ENCODE results near the gene TRPM6. TPM values are rescaled to one million over a fixed set of nuclear protein-coding genes. Genes with fewer than 3 reads are reported as not detected.
A peak's percentile ranks its signal among the peaks of the same experiment; 100 is the strongest.
"Not testable (repeated sequence)": the region's sequence is repeated elsewhere in the genome, so short reads cannot be mapped to it uniquely, and the experiment has no call there.

Gene TRPM6
- polyA plus RNA-seq, 5 donors: 0.31 to 0.89 (median 0.84) TPM

GRCh38 chr9:74858751-74859414, 28.8 kb downstream of the TRPM6 start:
- DNase-seq: no peak

DNA sequence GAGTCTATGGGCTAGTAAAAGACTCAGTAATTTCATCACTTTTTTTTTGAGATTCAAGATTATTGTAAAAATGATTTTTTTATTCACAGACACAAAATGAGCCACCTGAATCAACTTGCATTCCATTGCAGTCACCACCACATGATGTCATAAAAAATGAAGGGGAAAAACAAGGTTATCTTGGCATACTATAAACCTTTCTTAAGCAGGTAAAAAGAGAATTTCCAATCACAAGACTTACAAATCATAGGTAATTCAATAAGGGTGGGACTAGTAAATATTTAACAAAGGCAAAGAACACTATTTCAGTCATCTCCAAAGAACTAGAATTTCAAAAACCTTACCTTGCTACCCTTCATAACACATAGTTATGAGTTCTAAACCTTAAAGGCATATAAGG, 30.7 kb downstream of the TRPM6 start:
- no peak for DNase-seq

- no peak for DNase-seq
These were observed 32.6 kb downstream of the TRPM6 start for GRCh38 chr9:74855072-74855471.

DNA sequence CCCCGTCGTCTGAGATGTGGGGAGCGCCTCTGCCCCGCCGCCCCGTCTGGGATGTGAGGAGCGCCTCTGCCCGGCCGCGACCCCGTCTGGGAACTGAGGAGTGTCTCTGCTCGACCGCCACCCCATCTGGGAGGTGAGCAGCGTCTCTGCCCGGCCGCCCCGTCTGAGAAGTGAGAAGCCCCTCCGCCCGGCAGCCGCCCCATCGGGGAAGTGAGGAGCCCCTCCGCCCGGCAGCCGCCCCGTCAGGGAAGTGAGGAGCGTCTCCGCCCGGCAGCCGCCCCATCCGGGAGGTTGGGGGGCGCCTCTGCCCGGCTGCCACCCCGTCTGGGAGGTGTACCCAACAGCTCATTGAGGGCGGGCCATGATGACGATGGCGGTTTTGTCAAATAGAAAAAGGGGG, 34.7 kb downstream of the TRPM6 start:
- DNase-seq: not testable (repeated sequence)

DNA sequence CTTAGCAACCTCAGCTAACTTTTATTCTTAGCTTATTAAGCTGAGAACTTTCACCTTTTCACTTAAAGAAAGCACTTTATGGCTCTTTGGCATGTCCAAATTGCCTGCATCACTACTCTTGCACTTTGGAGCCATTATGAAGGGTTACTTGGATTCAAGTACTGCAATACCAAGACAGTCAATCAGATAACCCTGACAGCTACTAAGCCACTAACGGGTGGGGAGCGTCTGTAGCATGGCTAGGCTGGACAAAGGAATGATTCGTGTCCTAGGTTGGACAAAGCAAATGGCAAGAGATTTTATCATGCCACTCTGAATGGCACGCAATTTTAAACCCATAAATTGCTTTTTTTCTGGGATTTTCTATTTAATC, 39.6 kb downstream of the TRPM6 start:
- DNase-seq: no peak

DNA sequence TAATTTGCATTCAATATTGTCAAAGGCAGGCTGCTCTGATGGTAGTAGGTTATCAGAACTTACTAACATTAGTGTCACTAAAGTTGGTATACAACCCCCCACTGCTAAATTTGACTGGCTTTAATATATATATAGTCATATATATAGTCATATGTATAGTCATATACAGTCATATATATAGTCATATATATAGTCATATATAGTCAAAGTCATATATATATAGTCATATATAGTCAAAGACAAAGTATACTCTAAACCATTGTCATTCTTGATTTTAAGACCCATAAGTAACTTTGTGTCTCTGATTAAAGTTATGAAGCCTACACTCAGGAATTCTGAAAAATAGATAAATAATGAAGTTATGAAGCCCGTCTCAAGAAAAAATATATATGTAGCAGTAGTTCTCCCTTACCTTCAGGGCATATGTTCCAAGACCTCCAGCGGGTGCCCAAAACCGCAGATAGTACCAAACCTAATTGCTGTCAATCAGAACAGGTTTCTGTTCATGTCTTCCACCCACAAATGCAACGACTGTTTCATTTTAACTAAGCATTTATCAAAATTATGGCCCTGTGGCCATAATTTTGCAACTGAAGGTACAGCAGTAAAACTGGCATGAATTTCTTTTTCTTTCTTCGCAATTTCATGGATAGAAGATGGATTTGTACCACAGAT, 40.1 kb downstream of the TRPM6 start:
- DNase-seq: no peak

DNA sequence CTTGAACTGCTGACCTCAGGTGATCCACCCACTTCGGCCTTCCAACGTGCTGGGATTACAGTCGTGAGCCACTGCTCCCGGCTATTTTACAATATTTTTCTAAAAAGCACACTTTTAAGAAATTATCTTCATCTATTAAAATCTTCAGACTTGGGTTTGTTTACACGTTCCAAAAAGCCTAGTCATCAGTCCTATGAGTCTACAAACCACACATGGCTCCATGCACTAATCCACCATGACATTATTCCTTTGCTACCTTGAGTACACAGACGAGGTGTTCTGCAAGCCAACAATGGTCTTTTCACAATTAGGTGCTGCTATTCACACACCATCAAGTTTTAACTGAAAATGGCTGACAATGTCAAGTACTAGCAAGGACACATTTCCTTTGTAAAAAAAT, 41.0 kb downstream of the TRPM6 start:
- no peak for DNase-seq

DNA sequence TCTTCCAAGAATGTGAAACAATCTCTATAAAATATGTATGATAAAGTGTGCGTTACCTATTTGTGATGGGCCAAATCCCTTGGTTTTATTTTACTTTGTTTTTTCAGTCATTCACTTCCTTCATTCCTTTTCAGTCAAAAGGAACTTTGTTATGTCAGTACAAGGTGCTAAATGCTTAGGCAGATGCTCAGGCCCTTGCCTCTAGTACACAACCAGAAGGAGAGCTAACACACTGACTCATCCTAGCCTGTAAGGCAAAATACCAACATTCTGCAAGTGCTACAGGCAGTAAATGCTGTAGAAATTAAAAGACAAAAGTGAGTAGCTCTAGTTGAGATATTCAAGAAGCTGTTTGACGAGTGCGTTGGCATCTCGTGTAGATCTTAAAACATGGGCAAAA, 49.4 kb downstream of the TRPM6 start:
- DNase-seq: no peak

DNA sequence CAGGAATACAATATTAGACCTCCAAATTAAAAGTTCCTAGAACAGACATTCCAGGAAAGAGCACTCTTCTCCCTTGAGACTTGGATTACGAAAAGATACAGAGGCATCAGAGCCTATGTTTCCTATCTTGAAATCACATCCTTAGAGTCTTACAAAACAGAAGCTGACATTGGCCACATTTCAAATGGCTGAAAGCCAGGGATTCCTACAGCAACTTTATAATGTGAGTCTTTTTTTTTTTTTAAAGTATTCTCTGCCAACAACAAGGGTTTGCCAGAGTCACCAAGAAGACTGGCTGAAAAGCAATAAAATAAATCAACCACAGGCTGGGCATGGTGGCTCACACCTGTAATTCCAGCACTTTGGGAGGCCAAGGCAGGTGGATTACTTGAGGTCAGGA, 63.1 kb downstream of the TRPM6 start:
- DNase-seq: peak; percentile 78

GRCh38 chr9:74821636-74822035, 66.1 kb downstream of the TRPM6 start:
- DNase-seq: no peak

GRCh38 chr9:74817816-74818215, 69.9 kb downstream of the TRPM6 start:
- no peak for DNase-seq

DNA sequence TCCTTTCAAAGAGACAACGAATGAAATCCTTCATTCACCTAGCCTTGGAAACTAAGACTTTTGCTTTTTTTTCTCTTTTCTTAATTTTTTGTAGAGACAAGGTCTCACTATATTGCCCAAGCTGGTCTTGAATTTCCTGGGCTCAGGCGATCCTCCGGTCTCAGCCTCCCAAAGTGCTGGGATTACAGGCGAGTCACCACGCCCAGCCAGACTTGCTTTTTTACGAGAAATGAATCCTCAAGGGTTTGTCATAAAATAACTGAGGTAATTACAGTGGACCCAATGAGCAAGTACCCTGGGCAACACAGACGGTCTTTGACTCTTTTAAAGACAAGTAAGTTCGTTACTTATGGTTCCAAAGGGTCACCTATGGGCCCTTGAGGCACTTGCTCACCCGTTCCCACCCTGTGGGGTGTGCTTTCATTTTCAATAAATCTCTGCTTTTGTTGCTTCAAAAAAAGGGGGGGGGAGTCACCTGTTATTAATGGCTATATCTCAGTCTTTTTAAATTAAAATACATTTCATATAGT, 70.4 kb downstream of the TRPM6 start:
- DNase-seq: no peak

- no peak for DNase-seq
These were observed 77.5 kb downstream of the TRPM6 start for GRCh38 chr9:74810200-74810599.

- no peak for DNase-seq
These were observed 83.7 kb downstream of the TRPM6 start for GRCh38 chr9:74804018-74804385.

- DNase-seq: no peak
These were observed 84.2 kb downstream of the TRPM6 start for GRCh38 chr9:74803376-74804017.

- DNase-seq: no peak
These were observed 87.5 kb downstream of the TRPM6 start for GRCh38 chr9:74800226-74800625.

- no peak for DNase-seq
These were observed 91.9 kb downstream of the TRPM6 start for GRCh38 chr9:74795803-74796202.

DNA sequence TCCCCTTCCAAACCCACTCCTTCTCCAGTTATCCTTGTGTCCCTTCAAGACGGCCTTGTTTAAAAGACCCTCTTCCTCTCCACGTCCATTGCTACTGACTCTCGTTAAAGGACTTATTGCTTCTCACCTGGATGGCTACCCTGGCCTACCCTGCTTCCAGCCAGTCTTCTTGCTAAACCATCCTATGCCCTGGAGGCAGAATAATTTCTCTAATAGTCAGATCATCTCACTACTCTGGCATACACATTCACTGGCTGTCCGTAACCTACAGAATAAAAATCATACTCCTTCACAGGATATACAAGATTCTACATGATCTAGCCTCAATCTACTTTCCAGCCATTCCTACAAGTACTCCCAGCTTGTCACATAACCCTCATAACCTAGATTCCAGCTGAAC, 92.6 kb downstream of the TRPM6 start:
- no peak for DNase-seq

DNA sequence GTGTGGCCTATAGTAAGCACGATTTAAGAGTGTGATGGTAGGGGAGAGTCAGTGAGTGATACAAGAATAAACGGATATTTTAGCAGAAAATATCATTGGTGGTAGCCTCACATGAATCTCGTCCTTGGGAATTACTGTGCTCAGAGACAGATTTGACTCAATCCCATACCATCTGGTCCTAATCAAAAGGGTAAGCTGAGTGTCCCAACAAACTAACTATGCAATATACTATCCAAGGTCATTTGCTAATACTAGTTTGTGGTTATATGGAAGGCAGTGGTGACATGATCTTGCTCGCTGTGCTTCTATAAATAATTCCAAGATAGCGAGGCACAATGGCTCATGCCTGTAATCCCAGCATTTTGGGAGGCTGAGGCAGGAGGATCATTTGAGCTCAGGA, 103.2 kb downstream of the TRPM6 start:
- no peak for DNase-seq

DNA sequence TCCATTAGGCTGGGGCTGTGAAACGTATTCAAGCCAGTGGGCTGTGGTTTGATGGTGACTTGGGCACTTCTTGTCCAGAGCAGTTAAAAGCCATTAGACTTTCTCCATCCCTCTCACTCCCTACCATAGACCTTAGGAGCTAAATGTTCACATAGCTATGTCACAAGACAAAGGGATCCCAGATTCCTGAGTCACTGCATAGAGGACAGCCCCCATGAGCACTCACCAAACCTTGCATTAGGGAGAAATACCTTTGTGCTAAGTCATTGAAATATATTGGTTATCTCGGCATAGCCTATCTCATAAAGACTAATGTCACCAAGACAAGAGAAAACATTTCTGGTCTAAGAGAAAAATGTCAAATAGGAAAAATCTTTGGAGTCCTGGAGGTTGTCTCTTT, 104.3 kb downstream of the TRPM6 start:
- no peak for DNase-seq

DNA sequence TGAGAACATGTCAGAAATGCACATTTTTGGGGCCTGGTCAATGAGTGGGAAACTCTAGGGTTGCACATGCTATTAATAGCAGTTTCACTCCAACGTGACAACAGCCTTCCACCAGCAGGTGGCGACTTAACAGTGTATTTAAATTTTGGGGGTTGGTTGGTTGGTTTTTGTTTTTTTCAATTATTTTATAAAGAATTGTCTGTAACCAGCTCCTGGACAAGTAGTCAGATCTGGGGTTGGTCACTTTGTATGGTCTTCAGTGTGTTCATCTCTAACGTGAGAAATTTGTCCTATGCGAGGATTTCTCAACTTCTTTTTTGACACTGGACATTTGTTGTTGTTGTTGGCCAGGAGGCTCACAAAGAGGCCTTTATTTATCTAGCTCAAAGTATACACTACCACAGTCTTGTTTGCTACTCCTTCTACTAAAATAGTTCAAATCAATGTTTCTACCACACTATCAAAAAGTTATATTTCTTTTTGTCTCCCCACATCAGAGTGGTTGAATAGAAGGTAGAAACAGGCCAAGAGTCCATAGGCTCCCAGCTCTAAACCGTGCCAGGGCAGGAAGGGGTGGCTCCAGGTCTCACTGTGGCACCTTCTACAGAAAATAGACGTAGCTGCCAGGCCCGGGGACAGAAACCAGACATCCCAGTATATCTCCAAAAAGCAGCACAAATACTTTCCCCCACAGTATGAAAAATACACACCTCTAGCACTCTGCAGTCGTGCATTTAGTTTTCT, 110.4 kb downstream of the TRPM6 start:
- peak; percentile 35 to 48 for DNase-seq

DNA sequence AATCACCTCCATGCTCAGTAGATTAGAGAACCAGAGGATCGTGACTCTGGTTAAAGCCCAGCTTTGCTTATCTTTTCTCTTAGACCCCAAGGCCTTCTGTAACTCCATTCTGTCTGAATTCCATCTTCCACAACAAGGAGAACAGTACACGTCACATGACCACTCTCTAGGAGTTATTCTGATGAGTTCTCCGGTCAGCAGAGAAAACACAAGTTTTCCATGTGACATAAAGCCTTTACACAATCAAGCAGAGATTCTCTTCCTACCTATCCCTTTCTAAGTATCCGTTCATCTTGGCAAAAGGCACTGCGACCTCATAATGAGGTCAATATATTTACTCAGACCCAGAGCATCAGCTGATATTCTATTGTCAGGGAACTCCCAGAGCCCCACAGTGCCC, 112.3 kb downstream of the TRPM6 start:
- DNase-seq: no peak

Data from right lung (tissue), 5 donors.